ENCODE measurements around the gene NDUFB10. TPM values are rescaled to one million over a fixed set of nuclear protein-coding genes. Genes with fewer than 3 reads are reported as not detected.

The NDUFB10 gene
- total RNA-seq, 6 experiments from 2014 or later: 68.7 to 210 (median 81.2) TPM

GRCh38 chr16:2009791-2010510 is 50.6 kb downstream of the NDUFB10 start, which contains the start of gene ZNF598:
Gene ZNF598, minus strand, starts transcription at chr16:2009821.
- H3K27ac ChIP-seq: peak within 1 kb of the TSS; percentile 78 to 86 (median 80)
- H3K9me3 ChIP-seq: no peaks in the 10 kb centered on the region
- H3K27me3 ChIP-seq: no peaks in the 10 kb centered on the region
- peak; percentile 86 to 93 (median 90) for ATAC-seq
- intact Hi-C loops (cut with DNase I): no loop called here
- peak; percentile 85 to 89 (median 88) for DNase-seq
- H3K4me3 ChIP-seq: peak within 1 kb of the TSS; percentile 95 to 99 (median 95)
- WGBS (ENCODE audit: insufficient coverage, low coverage, low lambda C conversion rate, missing lambda C conversion rate): 3% methylated on average over 11 of the region's 52 CpGs
- no peaks in the 10 kb centered on the region for H3K36me3 ChIP-seq
- H3K4me1 ChIP-seq: peaks cover 0 to 25% (median 12%) of the 10 kb centered on the region in 4 donors
- TF ChIP-seq CTCF (IDR thresholded peaks at IDR 0.05) (peak in 1 of 4 donors; percentile 22), POLR2A (IDR thresholded peaks at IDR 0.05) (peak; percentile 93)

Small RNA genes lying within 50 kb of the gene (small RNA-seq; reads per million reads assigned to genes)
- gene AC005363.2 (0 reads per million in 2 experiments), gene SNORA10 (0 reads per million in 2 experiments), gene SNORA64 (0 reads per million in 2 experiments)

Other genes with a start within 250 kb of the NDUFB10 start
- 10 to 100 TPM; 17.9 to 36.1 (median 23.2) TPM for gene NME3, start 188.0 kb upstream of the NDUFB10 start, total RNA-seq
- gene EME2, start 186.7 kb upstream of the NDUFB10 start, total RNA-seq: 10 to 100 TPM in 1 of 6 experiments, 1 to 10 TPM in 5; 3.8 to 11.1 (median 5.0) TPM
- 10 to 100 TPM; 42.5 to 90.5 (median 52.9) TPM for gene MRPS34, start 186.4 kb upstream of the NDUFB10 start, total RNA-seq
- gene SPSB3, start 177.0 kb upstream of the NDUFB10 start, total RNA-seq: 10 to 100 TPM; 18.6 to 42.5 (median 34.5) TPM
- gene NUBP2, start 176.6 kb upstream of the NDUFB10 start, total RNA-seq: 10 to 100 TPM; 21.1 to 90.3 (median 32.6) TPM
- 100 to 1,000 TPM in 1 of 6 experiments, 10 to 100 TPM in 5; 38.7 to 124 (median 85.3) TPM for gene IGFALS, start 165.8 kb upstream of the NDUFB10 start, total RNA-seq
- gene HAGH, start 132.7 kb upstream of the NDUFB10 start, total RNA-seq: 100 to 1,000 TPM in 4 of 6 experiments, 10 to 100 TPM in 2; 77.9 to 161 (median 143) TPM
- gene FAHD1, start 132.3 kb upstream of the NDUFB10 start, total RNA-seq: 10 to 100 TPM; 25.5 to 96.5 (median 36.0) TPM
- gene MEIOB, start 87.4 kb upstream of the NDUFB10 start, total RNA-seq: under 1 TPM in 2 of 6 experiments, not detected in 4; 0.39 to 0.40 TPM
- gene HS3ST6, start 41.1 kb upstream of the NDUFB10 start, total RNA-seq: not detected
- 100 to 1,000 TPM in 3 of 6 experiments, 10 to 100 TPM in 3; 63.4 to 121 (median 98.5) TPM for gene MSRB1, start 16.3 kb upstream of the NDUFB10 start, total RNA-seq
- gene RPL3L, start 4.8 kb upstream of the NDUFB10 start, total RNA-seq: under 1 TPM in 1 of 6 experiments, not detected in 5; 0.12 TPM
- 1,000 to 10,000 TPM in 1 of 6 experiments, 100 to 1,000 TPM in 5; 451 to 1,052 (median 541) TPM for gene RPS2, start 5.3 kb downstream of the NDUFB10 start, total RNA-seq
- not detected for gene RNF151, start 7.3 kb downstream of the NDUFB10 start, total RNA-seq
- 10 to 100 TPM; 15.8 to 42.4 (median 18.1) TPM for gene TBL3, start 12.5 kb downstream of the NDUFB10 start, total RNA-seq
- 1 to 10 TPM in 1 of 6 experiments, under 1 TPM in 3, not detected in 2; 0.51 to 1.3 (median 0.60) TPM for gene NOXO1, start 21.9 kb downstream of the NDUFB10 start, total RNA-seq
- gene GFER, start 24.7 kb downstream of the NDUFB10 start, total RNA-seq: 10 to 100 TPM; 16.1 to 18.6 (median 18.0) TPM
- under 1 TPM in 1 of 6 experiments, not detected in 5; 0.22 TPM for gene SYNGR3, start 30.4 kb downstream of the NDUFB10 start, total RNA-seq
- 10 to 100 TPM; 21.6 to 46.4 (median 25.0) TPM for gene ZNF598, start 50.3 kb downstream of the NDUFB10 start, total RNA-seq
- gene NPW, start 60.2 kb downstream of the NDUFB10 start, total RNA-seq: 10 to 100 TPM in 2 of 6 experiments, 1 to 10 TPM in 4; 2.7 to 12.3 (median 8.2) TPM
- gene NHERF2, start 67.4 kb downstream of the NDUFB10 start, total RNA-seq: 100 to 1,000 TPM; 129 to 284 (median 186) TPM
- 100 to 1,000 TPM in 1 of 6 experiments, 10 to 100 TPM in 5; 12.0 to 127 (median 42.6) TPM for gene NTHL1, start 88.3 kb downstream of the NDUFB10 start, total RNA-seq
- 100 to 1,000 TPM in 1 of 6 experiments, 10 to 100 TPM in 5; 25.7 to 124 (median 59.4) TPM for gene TSC2, start 88.4 kb downstream of the NDUFB10 start, total RNA-seq
- gene PKD1, start 176.4 kb downstream of the NDUFB10 start, total RNA-seq: 10 to 100 TPM; 28.5 to 58.2 (median 42.8) TPM
- 10 to 100 TPM in 3 of 6 experiments, 1 to 10 TPM in 3; 3.8 to 14.6 (median 8.7) TPM for gene RAB26, start 189.1 kb downstream of the NDUFB10 start, total RNA-seq
- 10 to 100 TPM; 40.9 to 56.2 (median 46.2) TPM for gene TRAF7, start 196.2 kb downstream of the NDUFB10 start, total RNA-seq
- gene CASKIN1, start 237.1 kb downstream of the NDUFB10 start, total RNA-seq: not detected
- 10 to 100 TPM; 13.1 to 51.0 (median 17.5) TPM for gene MLST8, start 245.9 kb downstream of the NDUFB10 start, total RNA-seq

All from right lobe of liver (tissue), 6 donors.